Embryonic facial prominence (tissue), 1 donor: ENCODE data around the gene RGL4.

ENCODE experiments used
- DNase-seq: peaks from one replicate; pipeline ENCODE4 v3.0.0-alpha.2; 2016; ENCODE audit errors: extremely low spot score

The RGL4 gene

DNA sequence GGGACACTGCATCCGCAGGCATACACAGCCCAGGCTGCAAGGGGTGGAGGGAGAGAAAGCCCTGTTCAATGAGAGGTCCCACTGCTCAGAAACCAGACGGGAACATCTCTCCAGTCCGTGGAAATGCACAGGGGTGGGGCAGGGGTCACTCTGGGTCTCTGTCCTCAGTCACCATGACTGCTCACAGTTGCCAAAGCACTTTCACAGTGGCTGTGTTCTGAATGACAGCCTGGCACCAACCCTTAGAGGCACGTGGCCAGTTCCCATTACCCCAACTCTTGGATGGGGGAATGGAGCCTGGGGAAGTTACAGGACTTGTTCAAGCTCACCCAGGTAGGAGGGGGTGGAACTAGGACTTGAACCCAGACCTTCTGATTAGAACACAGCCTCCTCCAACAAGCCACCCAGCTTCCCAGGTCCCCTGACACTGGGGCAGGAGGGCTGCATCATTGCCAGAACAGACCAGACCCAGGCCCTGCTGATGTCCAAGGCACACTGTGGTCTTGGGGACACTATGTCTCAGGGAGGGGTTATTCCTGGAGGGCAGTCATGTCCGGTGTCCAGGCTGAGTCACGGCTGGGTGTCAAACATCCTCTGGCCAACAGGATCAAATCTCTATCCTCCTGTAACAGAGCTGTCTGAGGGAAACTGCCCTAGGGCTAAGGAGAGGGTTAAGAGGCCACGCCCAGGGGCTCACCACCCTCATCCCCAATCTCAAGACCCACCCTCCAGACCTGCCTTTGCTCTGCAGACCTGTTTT lies 51.9 kb downstream of the RGL4 start:
- no peak for DNase-seq

GRCh38 chr22:23743303-23743705 lies 52.5 kb downstream of the RGL4 start:
- no peak for DNase-seq

- no peak for DNase-seq
Measured at GRCh38 chr22:23744001-23744400, 53.2 kb downstream of the RGL4 start.

GRCh38 chr22:23744485-23744884 lies 53.7 kb downstream of the RGL4 start:
- no peak for DNase-seq

DNA sequence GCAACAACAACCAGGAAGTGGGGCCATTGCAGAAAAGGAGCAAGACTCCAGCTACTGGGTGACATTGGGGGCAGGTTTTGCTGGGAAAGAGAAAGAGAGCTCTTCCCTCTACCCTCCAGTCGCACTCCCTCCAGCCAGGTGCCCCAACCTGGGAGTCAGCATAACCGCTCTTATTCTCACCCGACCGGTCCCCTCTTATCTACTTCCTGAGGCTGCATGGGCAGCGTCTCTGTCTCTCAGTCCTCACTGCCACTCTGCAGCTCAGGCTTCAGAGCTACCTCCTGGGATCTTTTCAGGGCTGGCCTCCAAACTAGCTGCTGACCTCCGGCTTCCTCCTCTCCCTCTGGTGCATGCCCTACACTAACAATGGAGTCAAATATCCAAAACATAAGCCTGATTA lies 55.0 kb downstream of the RGL4 start:
- no peak for DNase-seq
